Measurements from ENCODE around the gene TMEM256. TPM values are rescaled to one million over a fixed set of nuclear protein-coding genes. Genes with fewer than 3 reads are reported as not detected.

TMEM256 gene
- total and polyA plus RNA-seq, 4 donors = 30.0 to 130 (median 97.7) TPM

- Histone ChIP-seq H3K36me3 (ENCODE audit: control insufficient read depth in 4 of 4, insufficient read depth in 3 of 4, low read depth in 1 of 4, low read length in 3 of 4) (no peaks in the 10 kb centered on the region), H3K27me3 (ENCODE audit: control insufficient read depth in 4 of 4, insufficient read depth in 4 of 4, low read length in 3 of 4) (no peaks in the 10 kb centered on the region), H3K4me1 (ENCODE audit: control insufficient read depth in 4 of 4, insufficient read depth in 4 of 4, low read length in 3 of 4) (no peaks in the 10 kb centered on the region), H3K4me3 (ENCODE audit: low read depth in 1 of 3, low read length in 3 of 3) (no peak overlapping the region), H3K27ac (ENCODE audit: low read depth in 1 of 2, low read length in 2 of 2) (no peak overlapping the region), H3K9ac (ENCODE audit: low read depth in 1 of 2, low read length in 2 of 2) (no peak overlapping the region), H3K9me3 (ENCODE audit: control insufficient read depth in 4 of 4, low read length in 3 of 4) (no peaks in the 10 kb centered on the region)
- WGBS = 88% methylated on average over 7 of the region's 7 CpGs
- TF ChIP-seq RAD21 (IDR thresholded peaks at IDR 0.05) (no peak), TAF1 (conservative IDR thresholded peaks at IDR 0.05) (no peak), REST (IDR thresholded peaks at IDR 0.05) (no peak), FOXA1 (IDR thresholded peaks at IDR 0.05) (no peak), GABPA (IDR thresholded peaks at IDR 0.05 in 1 of 2, conservative IDR thresholded peaks at IDR 0.05 in 1 of 2) (no peak), NR2F2 (IDR thresholded peaks at IDR 0.05) (no peak), YY1 (IDR thresholded peaks at IDR 0.05) (no peak), JUND (IDR thresholded peaks at IDR 0.05) (no peak), HNF4G (IDR thresholded peaks at IDR 0.05) (no peak), EGR1 (IDR thresholded peaks at IDR 0.05; ENCODE audit: low read depth in 2 of 2) (no peak), HNF4A (conservative IDR thresholded peaks at IDR 0.05) (no peak), ZBTB33 (IDR thresholded peaks at IDR 0.05) (no peak), RXRA (IDR thresholded peaks at IDR 0.05) (no peak), FOXA2 (IDR thresholded peaks at IDR 0.05) (no peak)
- TF ChIP-seq, protein P1, sequence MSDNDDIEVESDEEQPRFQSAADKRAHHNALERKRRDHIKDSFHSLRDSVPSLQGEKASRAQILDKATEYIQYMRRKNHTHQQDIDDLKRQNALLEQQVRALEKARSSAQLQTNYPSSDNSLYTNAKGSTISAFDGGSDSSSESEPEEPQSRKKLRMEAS (IDR thresholded peaks at IDR 0.05) = no peak
- TF ChIP-seq, protein P2, sequence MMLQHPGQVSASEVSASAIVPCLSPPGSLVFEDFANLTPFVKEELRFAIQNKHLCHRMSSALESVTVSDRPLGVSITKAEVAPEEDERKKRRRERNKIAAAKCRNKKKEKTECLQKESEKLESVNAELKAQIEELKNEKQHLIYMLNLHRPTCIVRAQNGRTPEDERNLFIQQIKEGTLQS (IDR thresholded peaks at IDR 0.05) = no peak
- no peak for DNase-seq (ENCODE audit: low spot score)
Observed at GRCh38 chr17:7427549-7427948, 23.7 kb upstream of the TMEM256 start.

DNA sequence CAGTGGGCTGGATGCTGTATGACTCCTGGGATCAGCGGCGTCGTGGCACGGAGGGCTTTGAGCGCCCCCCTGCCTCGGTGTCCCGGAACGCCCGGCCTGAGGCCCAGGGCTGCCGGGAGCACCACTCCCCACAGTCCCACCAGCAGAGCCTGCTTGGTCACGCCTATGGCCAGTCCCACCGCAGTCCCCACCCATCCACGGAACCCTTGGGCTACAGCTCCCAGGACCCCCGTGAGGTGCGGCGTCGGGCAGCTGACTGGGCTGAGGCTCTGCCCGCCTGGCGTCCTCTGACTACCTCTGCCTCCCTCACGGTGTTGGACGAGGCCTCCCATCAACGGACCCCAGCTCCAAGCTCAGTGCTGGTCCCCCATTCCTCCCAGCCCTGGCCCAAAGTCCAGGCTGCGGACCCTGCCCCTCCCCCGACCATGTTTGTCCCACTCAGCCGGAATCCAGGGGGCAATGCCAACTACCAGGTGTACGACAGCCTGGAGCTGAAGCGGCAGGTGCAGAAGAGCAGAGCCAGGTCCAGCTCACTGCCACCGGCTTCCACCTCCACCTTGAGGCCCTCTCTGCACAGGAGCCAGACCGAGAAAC is 23.1 kb upstream of the TMEM256 start:
- H3K9ac ChIP-seq (ENCODE audit: low read depth in 1 of 2, low read length in 2 of 2) = no peak overlapping the region
- 93% methylated on average over 29 of the region's 29 CpGs for WGBS
- no peak for TF ChIP-seq REST (IDR thresholded peaks at IDR 0.05)
- TF ChIP-seq HNF4A (conservative IDR thresholded peaks at IDR 0.05) = no peak
- TF ChIP-seq FOXA1 (IDR thresholded peaks at IDR 0.05) = no peak
- TF ChIP-seq SP1 (IDR thresholded peaks at IDR 0.05) = no peak
- TF ChIP-seq NR2F2 (IDR thresholded peaks at IDR 0.05) = no peak
- TF ChIP-seq TAF1 (conservative IDR thresholded peaks at IDR 0.05) = no peak
- TF ChIP-seq, protein P1 (IDR thresholded peaks at IDR 0.05) = no peak
- no peak for TF ChIP-seq ZBTB33 (IDR thresholded peaks at IDR 0.05)
- TF ChIP-seq JUND (IDR thresholded peaks at IDR 0.05) = no peak
- no peak for TF ChIP-seq GABPA (IDR thresholded peaks at IDR 0.05 in 1 of 2, conservative IDR thresholded peaks at IDR 0.05 in 1 of 2)
- TF ChIP-seq, protein P2 (IDR thresholded peaks at IDR 0.05) = no peak
- no peak for DNase-seq (ENCODE audit: low spot score)
- no peaks in the 10 kb centered on the region for H3K9me3 ChIP-seq (ENCODE audit: control insufficient read depth in 4 of 4, low read length in 3 of 4)
- no peaks in the 10 kb centered on the region for H3K4me1 ChIP-seq (ENCODE audit: control insufficient read depth in 4 of 4, insufficient read depth in 4 of 4, low read length in 3 of 4)
- no peak overlapping the region for H3K27ac ChIP-seq (ENCODE audit: low read depth in 1 of 2, low read length in 2 of 2)
- no peaks in the 10 kb centered on the region for H3K36me3 ChIP-seq (ENCODE audit: control insufficient read depth in 4 of 4, insufficient read depth in 3 of 4, low read depth in 1 of 4, low read length in 3 of 4)
- no peak overlapping the region for H3K4me3 ChIP-seq (ENCODE audit: low read depth in 1 of 3, low read length in 3 of 3)
- no peaks in the 10 kb centered on the region for H3K27me3 ChIP-seq (ENCODE audit: control insufficient read depth in 4 of 4, insufficient read depth in 4 of 4, low read length in 3 of 4)
